ENCODE results near the gene ACTBL2.

DNA sequence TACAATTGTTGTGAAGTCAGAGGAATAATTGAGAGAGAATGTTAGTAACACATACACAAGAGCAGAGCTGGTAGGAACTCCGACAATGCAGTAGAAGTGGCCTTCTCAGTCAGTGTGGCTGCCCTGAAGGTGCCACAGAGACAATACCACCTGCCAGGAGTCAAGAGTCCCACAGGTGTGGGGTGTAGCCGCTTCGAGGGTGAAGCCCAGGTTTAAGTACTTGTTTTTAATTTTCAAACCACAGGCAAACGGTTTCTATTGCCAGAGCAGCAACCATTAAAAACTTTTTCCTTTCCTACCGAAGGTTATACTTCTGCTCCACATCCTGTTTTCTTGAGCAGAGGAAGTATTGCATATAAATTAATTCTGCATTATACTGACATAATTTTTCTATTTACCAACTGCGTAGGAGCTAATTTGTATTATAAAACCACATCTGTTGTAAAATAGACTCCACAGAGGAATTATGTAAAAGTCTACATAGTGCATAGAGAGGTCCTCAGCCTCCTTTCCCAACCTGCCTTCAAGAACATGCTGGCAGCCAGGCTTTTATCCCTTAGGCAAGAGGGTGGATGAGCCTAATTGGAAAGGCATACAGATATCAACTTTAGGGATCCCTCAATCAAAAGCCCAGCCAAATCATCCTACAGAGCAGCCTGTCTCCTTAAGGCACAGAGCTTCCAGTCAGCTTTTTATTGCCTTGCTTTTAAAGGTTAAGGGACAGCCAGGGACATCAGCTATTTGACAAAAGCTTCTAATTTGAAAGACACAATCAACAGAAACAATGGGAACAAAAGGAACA is 12.9 kb upstream of the ACTBL2 start:
- TF ChIP-seq CTCF (IDR thresholded peaks at IDR 0.05) (no peak), POLR2A (IDR thresholded peaks at IDR 0.05) (no peak)
